NCI-H2029 treated with DMSO at 0.1 percent for 48 hours (cell line): ENCODE results near the gene TOB1.
"Not testable (repeated sequence)": the region's sequence is repeated elsewhere in the genome, so short reads cannot be mapped to it uniquely, and the experiment has no call there.

Experiments used
- DNase-seq: peaks from one replicate; lab custom pipeline; 2025; lab: John Stamatoyannopoulos, UW

Gene TOB1

DNA sequence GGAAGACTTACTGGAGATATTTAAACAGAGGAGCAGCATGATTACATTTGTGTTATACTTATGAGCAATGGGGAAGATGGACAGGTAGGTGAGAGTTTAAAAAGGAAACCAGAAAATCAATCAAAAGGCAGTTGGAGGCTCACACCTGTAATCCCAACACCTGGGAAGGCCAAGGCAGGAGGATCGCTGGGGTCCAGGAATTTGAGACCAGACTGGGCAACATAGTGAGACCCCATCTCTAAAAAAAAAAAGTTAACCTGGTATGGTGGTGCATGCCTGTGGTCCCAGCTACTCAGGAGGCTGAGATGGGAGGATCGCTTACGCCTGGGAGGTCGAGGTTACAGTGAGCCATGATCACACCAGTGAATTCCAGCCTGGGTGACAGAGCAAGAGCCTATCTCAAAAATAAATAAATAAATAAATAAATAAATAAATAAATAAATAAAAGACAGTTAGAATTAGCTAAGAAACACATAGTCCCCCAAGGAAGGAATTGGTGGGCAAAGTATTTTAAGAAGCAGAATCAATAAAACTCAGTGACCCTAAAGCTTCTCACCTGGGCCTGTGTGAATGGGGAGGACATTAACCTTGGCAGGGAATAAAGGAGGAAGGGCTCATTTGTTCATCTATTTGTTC is 32.3 kb upstream of the TOB1 start:
- DNase-seq = no peak

GRCh38 chr17:50894513-50894912 is 28.4 kb upstream of the TOB1 start:
- not testable (repeated sequence) for DNase-seq

DNA sequence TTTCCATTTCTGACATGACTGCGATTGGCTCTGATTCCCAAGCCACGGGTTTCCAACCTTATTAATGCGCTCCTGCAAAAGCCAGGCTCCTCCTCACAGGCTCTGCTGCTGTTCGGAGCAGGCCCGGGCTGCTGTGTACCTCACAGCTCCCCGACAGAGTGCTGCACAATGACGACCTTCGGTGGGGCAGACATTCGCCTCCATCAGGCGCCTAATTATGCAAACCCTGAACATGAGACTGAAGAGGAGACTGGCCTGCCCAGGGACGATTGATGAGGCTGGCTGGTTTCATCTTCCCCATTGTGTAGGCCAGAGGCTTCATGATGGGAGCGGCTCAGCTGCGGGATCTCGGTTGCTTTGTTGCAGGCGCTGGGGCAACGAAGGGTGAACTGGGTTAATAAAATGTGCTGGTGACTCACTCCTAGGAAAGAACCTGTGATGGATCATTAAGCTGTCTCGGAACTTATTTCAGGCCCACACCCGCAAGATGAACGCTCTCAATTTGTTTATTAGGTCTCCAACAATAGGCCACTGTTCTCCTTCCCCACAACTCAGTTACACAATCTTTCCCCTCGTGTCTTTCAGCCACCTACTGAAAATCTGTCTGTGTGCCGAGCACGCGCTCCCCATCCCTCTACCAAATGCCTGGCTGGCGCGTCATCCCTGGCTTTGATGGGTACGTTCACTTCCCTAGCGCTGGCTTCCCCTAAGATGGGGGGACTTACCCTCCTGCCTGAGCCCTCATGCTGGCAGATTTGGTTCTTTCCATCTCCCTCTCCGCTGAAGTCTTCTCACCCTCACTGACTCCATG is 27.2 kb upstream of the TOB1 start:
- no peak for DNase-seq

- DNase-seq = no peak
Measured at GRCh38 chr17:50892101-50892776, 26.1 kb upstream of the TOB1 start.

DNA sequence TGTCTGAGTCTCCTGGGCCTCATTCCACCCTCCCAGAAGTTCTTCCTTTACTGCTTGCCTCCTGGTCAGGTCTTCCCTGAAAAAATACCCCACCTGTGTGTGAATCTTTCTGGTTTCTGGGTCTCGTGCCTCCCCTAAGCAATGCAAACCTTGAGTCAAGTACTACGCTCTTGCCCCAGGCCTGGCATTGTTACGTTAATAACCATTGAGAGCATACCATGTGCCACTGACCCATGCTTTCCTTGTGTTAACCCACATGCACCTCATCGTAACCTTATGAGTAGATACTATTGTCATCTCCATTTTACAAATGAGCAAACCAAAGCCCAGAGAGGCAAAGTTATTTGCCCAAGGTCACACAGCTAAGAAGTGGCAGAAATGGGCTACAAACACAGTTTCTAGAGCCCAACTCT is 25.4 kb upstream of the TOB1 start:
- no peak for DNase-seq

GRCh38 chr17:50890675-50891516 is 24.7 kb upstream of the TOB1 start:
- DNase-seq = no peak

- no peak for DNase-seq
Measured at GRCh38 chr17:50889528-50890118, 23.5 kb upstream of the TOB1 start.

GRCh38 chr17:50887705-50888245 is 21.6 kb upstream of the TOB1 start:
- DNase-seq = no peak

GRCh38 chr17:50884439-50885311 is 18.5 kb upstream of the TOB1 start:
- no peak for DNase-seq

GRCh38 chr17:50883850-50884438 is 17.8 kb upstream of the TOB1 start:
- DNase-seq = no peak

GRCh38 chr17:50882851-50883250 is 16.7 kb upstream of the TOB1 start:
- DNase-seq = no peak

GRCh38 chr17:50881182-50881581 is 15.0 kb upstream of the TOB1 start:
- DNase-seq = no peak

DNA sequence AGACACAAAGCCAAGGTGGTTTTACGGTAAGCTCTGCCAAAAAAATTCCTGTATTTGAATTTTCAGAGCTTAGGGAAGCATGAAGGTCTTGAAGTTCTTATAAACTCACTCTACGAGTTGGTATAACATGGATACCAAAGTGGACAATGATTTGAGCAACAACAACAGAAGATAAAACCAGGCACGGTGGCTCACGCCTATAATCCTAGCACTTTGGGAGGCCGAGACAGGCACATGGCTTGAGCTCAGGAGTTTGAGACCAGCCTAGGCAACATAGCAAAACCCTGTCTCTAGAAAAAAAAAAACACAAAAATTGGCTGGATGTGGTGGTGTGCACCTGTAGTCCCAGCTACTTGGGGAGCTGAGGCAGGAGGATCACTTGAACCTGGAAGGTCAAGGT is 12.9 kb upstream of the TOB1 start:
- DNase-seq = no peak

GRCh38 chr17:50877838-50878237 is 11.7 kb upstream of the TOB1 start:
- no peak for DNase-seq

DNA sequence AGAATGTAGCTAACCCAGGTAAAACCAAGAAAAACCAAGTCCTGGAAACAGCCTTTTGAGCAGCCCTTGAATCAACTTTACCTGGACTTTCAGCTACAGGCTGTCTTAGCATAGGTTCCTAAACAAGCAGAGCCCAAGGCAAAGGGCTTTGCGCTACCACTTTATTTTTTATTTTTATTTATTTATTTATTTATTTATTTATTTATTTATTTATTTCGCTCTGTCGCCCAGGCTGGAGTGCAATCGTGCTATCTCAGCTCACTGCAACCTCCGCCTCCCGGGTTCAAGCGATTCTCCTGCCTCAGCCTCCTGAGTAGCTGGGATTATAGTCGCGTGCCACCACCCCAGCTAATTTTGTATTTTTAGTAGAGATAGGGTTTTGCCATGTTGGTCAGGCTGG is 10.9 kb upstream of the TOB1 start:
- DNase-seq = not testable (repeated sequence)

DNA sequence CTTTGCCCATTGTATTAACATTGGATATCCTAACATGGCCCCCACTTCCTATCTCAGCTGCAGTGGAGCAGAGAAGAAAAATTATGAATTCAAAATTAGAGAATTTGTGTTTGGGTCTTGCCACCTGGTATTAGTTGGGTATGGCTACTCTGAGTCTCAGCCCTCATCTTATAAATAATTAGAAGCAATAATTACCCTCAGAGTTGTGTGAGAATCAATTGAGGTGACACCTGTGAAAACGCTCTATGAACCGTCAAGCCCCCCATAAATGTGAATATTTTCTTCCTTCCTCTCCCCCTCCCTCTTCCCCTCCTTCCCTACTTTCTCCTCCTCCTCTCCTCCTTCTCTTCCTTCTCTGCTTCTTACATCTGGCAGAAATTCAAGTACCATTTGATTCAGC is 8.9 kb upstream of the TOB1 start:
- DNase-seq = no peak

DNA sequence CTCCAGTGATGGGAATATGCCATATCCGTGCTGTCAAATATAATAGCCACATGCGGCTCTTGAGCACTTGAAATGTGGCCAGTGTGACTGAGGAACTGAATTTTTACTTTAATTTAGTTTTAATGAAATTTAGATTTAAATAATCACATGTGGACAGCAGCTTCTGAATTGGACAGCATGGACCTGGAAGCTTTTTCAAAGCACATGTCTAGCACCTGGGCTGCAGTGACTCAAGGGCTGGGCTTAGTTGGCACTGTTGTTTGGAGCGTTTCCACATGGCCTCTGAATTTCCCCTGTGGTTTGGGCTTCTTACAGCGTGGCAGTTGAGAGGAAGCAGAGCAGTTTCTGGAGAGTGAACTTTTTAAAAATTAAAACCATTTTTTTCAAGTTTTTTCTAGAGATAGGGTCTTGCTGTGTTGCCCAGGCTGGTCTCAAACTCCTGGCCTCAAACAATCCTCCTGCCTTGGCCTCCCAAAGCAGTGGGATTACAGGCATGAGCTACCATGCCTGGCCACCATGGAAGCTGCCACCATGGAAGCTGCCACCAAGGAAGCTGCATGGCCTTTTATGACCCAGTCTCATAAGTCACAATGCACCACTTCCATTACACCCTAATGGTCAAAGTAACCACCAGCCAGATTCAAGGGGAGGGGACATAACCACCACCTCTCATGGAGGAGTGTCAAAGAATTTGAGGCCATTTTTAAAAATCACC is 6.7 kb upstream of the TOB1 start:
- DNase-seq = no peak

DNA sequence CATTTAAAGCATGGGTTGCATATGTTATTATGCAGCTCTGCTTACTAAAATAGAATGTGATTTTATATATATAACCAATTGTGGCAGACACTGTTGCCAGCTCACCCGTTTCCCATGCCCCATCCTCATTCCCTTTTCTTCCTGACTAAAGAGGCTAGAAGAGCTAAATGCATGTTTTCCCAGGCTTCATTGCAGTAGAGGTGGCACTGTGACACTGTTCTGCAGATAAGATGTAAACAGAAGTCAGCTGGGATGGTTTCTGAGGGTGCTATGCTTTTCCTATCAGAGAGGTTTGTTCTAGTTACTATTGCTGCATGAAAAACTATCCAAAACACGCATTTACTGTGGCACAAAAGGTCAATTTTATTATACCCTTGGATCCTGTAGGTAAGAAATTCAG is 5.7 kb upstream of the TOB1 start:
- no peak for DNase-seq

DNA sequence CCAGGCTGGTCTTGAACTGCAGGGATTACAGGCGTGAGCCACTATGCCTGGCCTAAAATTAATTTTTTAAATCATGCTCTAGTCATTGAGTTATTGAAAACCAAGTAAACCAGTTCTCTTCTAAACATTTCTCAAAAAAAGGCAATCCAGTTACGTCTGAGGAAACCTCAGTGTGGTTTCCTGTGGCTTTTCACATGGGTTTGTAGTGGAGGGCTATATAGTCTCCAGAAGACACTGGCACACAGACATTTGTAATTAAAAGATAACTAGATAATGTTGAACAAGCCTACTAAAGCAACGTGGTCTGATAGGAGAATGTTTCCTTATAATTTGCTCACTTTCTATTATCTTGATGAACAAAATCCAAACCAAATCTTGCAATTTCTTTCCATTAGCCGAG is 5.2 kb upstream of the TOB1 start:
- DNase-seq = no peak

- no peak for DNase-seq
Measured at GRCh38 chr17:50868602-50869001, 2.4 kb upstream of the TOB1 start.
